Activated CD8-positive, alpha-beta memory T cell treated with anti-CD3 and anti-CD28 coated beads, Interleukin-2, amount 10 ng/mL, durations not matched to agents 7 days and 5 days (primary cell): ENCODE results near the gene GADD45B. TPM values are rescaled to one million over a fixed set of nuclear protein-coding genes. Genes with fewer than 3 reads are reported as not detected.

Source experiments
- ATAC-seq: fragments of 150-1000 bp; cut with Tn5 transposase; one replicate; pipeline ENCODE4 v1.10.0; 2021; ENCODE audit warnings: moderate library complexity
- CTCF ChIA-PET: fragments of 350-600 bp; sonication (Branson Sonifier 250); formaldehyde crosslinking; loops from one replicate; lab custom pipeline; 2021; ENCODE audit warnings: antibody characterized with exemption; lab: Charles Lee
- DNase-seq: peaks from one replicate; pipeline ENCODE4 v3.0.0-alpha.2; 2020
- H3K27ac Mint-ChIP-seq: one replicate; pipeline ENCODE4 v1.8.0; 2021; ENCODE audit warnings: mild to moderate bottlenecking, mixed read lengths
- H3K27me3 Mint-ChIP-seq: one replicate; pipeline ENCODE4 v1.8.0; 2021; ENCODE audit warnings: mixed read lengths
- H3K36me3 Mint-ChIP-seq: one replicate; pipeline ENCODE4 v1.8.0; 2021; ENCODE audit warnings: mild to moderate bottlenecking, mixed read lengths
- H3K4me1 Mint-ChIP-seq: one replicate; pipeline ENCODE4 v1.8.0; 2021; ENCODE audit warnings: mixed read lengths
- H3K4me3 Mint-ChIP-seq: one replicate; pipeline ENCODE4 v1.8.0; 2021; ENCODE audit warnings: mild to moderate bottlenecking, moderate library complexity, mixed read lengths
- H3K9me3 Mint-ChIP-seq: one replicate; pipeline ENCODE4 v1.8.0; 2022; ENCODE audit warnings: low read depth, mixed read lengths
- total RNA-seq, 2 experiments: library from RNA; stranded (reverse); gene quantifications; one replicate each; pipeline ENCODE4 v1.2.3, GENCODE V29; 2021

GADD45B gene
- total RNA-seq, 2 experiments from 2014 or later, result 63.4 to 79.4 TPM

GRCh38 chr19:2478756-2479555 is 3.0 kb downstream of the GADD45B start:
- peak overlapping the region; percentile 91 for H3K27ac Mint-ChIP-seq
- H3K36me3 Mint-ChIP-seq, result peaks cover 28% of the 10 kb centered on the region
- DNase-seq (peak; percentile 83), ATAC-seq (peak; percentile 11)
- H3K27me3 Mint-ChIP-seq, result no peaks in the 10 kb centered on the region
- H3K4me3 Mint-ChIP-seq, result peak overlapping the region; percentile 100
- peaks cover 21% of the 10 kb centered on the region for H3K4me1 Mint-ChIP-seq
- peaks cover 11% of the 10 kb centered on the region for H3K9me3 Mint-ChIP-seq
- CTCF ChIA-PET, result interaction anchor here (0.7 to 6.2 kb wide), 13 partner anchors 16 to 161 kb away, joined by 3 to 257 read pairs (median 4); no protein-coding TSS in a partner anchor

GRCh38 chr19:2479556-2480194 is 3.7 kb downstream of the GADD45B start:
- H3K36me3 Mint-ChIP-seq, result peaks cover 28% of the 10 kb centered on the region
- ATAC-seq, result no peak
- H3K4me1 Mint-ChIP-seq, result peaks cover 17% of the 10 kb centered on the region
- H3K27me3 Mint-ChIP-seq, result no peaks in the 10 kb centered on the region
- H3K27ac Mint-ChIP-seq, result peak overlapping the region; percentile 49
- H3K4me3 Mint-ChIP-seq, result peak overlapping the region; percentile 100
- H3K9me3 Mint-ChIP-seq, result peaks cover 11% of the 10 kb centered on the region
- no peak for DNase-seq
- CTCF ChIA-PET, result interaction anchor here (1.0 to 6.2 kb wide), 6 partner anchors 18 to 157 kb away, joined by 3 to 257 read pairs (median 4); no protein-coding TSS in a partner anchor

DNA sequence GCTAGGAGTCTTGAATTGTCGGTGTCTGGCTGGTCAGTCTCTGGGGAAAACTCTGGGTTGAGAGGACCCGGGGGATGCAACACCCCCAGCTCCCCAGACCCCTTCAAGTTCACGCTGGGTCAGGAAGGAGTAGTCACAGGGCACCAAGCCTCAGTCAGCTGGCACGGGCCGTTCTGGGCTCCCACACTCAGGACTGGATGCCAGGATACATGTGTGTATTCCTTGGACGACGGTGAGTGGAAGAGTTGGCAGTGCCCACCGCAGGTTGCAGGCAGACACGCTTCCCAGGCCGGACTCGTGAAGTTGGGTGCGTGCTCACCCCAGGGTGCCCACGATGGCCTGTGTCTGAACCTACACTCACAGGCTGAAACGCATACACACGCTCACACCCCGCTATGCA is 5.5 kb downstream of the GADD45B start:
- ATAC-seq (no peak), DNase-seq (no peak)
- Mint-ChIP-seq H3K27me3 (no peaks in the 10 kb centered on the region), H3K27ac (no peak overlapping the region), H3K9me3 (peaks cover 11% of the 10 kb centered on the region), H3K4me3 (no peak overlapping the region), H3K4me1 (peaks cover 10% of the 10 kb centered on the region), H3K36me3 (peaks cover 26% of the 10 kb centered on the region)
- CTCF ChIA-PET, result no interaction called here

GRCh38 chr19:2482354-2483038 is 6.6 kb downstream of the GADD45B start:
- CTCF ChIA-PET, result no interaction called here
- Mint-ChIP-seq H3K4me3 (no peak overlapping the region), H3K36me3 (peaks cover 16% of the 10 kb centered on the region), H3K27me3 (peaks cover 5% of the 10 kb centered on the region), H3K27ac (no peak overlapping the region), H3K4me1 (peaks cover 10% of the 10 kb centered on the region), H3K9me3 (peaks cover 11% of the 10 kb centered on the region)
- DNase-seq (no peak), ATAC-seq (no peak)

DNA sequence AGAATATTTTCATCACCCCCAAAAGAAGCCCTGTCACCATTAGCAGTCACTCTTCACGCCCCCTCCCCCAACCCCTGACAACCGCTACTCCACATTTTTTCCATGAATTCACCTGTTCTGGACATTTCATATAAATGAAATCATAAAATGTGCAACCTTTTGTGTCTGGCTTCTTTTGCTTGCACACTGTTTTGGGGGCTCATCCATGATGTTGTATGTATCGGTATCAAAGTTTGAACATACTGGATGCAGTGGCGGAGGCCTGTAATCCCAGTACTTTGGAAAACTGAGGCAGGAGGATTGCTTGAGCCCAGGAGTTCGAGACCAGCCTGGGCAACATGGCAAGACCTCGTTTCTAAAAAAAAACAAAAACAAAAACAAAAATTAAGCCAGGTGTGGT is 7.2 kb downstream of the GADD45B start:
- H3K27me3 Mint-ChIP-seq, result peaks cover 11% of the 10 kb centered on the region
- H3K27ac Mint-ChIP-seq, result no peak overlapping the region
- ATAC-seq (no peak), DNase-seq (no peak)
- peaks cover 11% of the 10 kb centered on the region for H3K9me3 Mint-ChIP-seq
- H3K4me1 Mint-ChIP-seq, result peaks cover 9% of the 10 kb centered on the region
- peaks cover 11% of the 10 kb centered on the region for H3K36me3 Mint-ChIP-seq
- H3K4me3 Mint-ChIP-seq, result no peak overlapping the region
- CTCF ChIA-PET, result no interaction called here

DNA sequence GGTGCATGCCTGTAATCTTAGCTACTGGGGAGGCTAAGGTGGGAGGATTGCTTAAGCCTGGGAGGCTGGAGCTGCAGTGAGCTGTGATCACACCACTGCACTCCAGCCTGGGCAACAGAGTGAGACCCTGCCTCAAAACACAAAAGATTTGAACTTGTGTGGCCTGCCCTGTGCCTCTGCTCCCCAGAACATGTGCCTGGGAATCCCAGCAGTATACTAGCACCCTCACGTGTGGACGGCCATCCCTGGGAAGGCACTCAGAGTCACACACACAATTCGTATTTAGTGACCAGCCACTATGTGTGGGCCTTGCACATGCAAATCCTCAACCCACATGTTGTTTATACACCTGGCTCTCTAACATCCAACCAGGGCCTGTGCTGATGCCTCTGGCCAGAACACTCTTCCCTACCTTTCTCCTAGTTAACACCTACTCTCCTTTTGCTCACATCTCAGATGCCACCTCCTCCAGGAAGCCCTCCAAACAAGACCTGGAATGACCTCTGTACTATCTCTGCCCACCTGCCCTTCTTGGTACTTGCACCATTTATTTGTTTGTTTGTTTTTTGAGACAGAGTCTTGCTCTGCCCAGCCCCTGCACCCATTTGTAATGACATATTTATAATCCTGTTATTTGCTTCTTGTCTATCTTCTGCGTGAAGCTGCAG is 7.7 kb downstream of the GADD45B start:
- Mint-ChIP-seq H3K27ac (no peak overlapping the region), H3K4me3 (no peak overlapping the region), H3K27me3 (peaks cover 16% of the 10 kb centered on the region), H3K36me3 (peaks cover 6% of the 10 kb centered on the region), H3K9me3 (peaks cover 11% of the 10 kb centered on the region), H3K4me1 (peaks cover 7% of the 10 kb centered on the region)
- CTCF ChIA-PET, result no interaction called here
- no peak for DNase-seq
- no peak for ATAC-seq

GRCh38 chr19:2484178-2484937 is 8.4 kb downstream of the GADD45B start:
- CTCF ChIA-PET, result no interaction called here
- Mint-ChIP-seq H3K4me3 (no peak overlapping the region), H3K4me1 (peaks cover 9% of the 10 kb centered on the region), H3K27ac (no peak overlapping the region), H3K27me3 (peaks cover 20% of the 10 kb centered on the region), H3K9me3 (peaks cover 11% of the 10 kb centered on the region), H3K36me3 (peaks cover 5% of the 10 kb centered on the region)
- no peak for ATAC-seq
- DNase-seq, result no peak

DNA sequence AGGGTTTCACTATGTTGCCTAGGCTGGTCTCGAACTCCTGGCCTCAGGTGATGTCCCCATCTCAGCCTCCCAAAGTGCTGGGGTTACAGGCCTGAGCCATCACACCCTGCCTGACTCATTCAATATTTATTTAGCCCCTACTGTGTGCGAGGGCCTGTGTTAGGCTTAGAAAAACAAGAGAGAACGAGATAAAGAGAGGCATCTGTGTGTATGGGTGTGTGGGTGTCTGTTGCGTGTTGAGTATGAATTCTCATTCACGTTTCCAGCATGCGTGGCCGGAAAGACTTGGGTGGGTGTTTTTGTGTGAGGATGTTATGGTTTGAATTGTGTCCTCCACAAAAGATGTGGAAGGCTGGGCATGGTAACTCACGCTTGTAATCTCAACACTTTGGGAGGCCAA is 9.5 kb downstream of the GADD45B start:
- DNase-seq, result no peak
- CTCF ChIA-PET, result no interaction called here
- no peak for ATAC-seq
- Mint-ChIP-seq H3K4me3 (no peak overlapping the region), H3K36me3 (peaks cover 5% of the 10 kb centered on the region), H3K27me3 (peaks cover 28% of the 10 kb centered on the region), H3K4me1 (peaks cover 10% of the 10 kb centered on the region), H3K9me3 (peaks cover 11% of the 10 kb centered on the region), H3K27ac (no peak overlapping the region)

GRCh38 chr19:2487090-2487489 is 11.2 kb downstream of the GADD45B start:
- Mint-ChIP-seq H3K36me3 (peaks cover 5% of the 10 kb centered on the region), H3K4me3 (no peak overlapping the region), H3K9me3 (peaks cover 11% of the 10 kb centered on the region), H3K27me3 (peaks cover 43% of the 10 kb centered on the region), H3K27ac (no peak overlapping the region), H3K4me1 (peaks cover 8% of the 10 kb centered on the region)
- DNase-seq, result no peak
- CTCF ChIA-PET, result no interaction called here
- ATAC-seq, result no peak

GRCh38 chr19:2487842-2488241 is 11.9 kb downstream of the GADD45B start:
- ATAC-seq, result no peak
- Mint-ChIP-seq H3K4me1 (peaks cover 8% of the 10 kb centered on the region), H3K36me3 (peaks cover 4% of the 10 kb centered on the region), H3K27ac (no peak overlapping the region), H3K27me3 (peaks cover 50% of the 10 kb centered on the region), H3K9me3 (peaks cover 6% of the 10 kb centered on the region), H3K4me3 (no peak overlapping the region)
- CTCF ChIA-PET, result no interaction called here
- no peak for DNase-seq

- DNase-seq (no peak), ATAC-seq (no peak)
- CTCF ChIA-PET, result interaction anchor here (0.5 kb wide), 1 partner anchor 543 kb away, joined by 3 read pairs; no protein-coding TSS in a partner anchor
- H3K27ac Mint-ChIP-seq, result no peak overlapping the region
- H3K36me3 Mint-ChIP-seq, result peaks cover 1% of the 10 kb centered on the region
- peaks cover 2% of the 10 kb centered on the region for H3K9me3 Mint-ChIP-seq
- H3K4me3 Mint-ChIP-seq, result no peak overlapping the region
- peaks cover 53% of the 10 kb centered on the region for H3K27me3 Mint-ChIP-seq
- H3K4me1 Mint-ChIP-seq, result peaks cover 8% of the 10 kb centered on the region
These were observed 12.5 kb downstream of the GADD45B start for GRCh38 chr19:2488405-2488941.
